Ishikawa (cell line): Measurements from ENCODE around the gene SLAMF8.

ENCODE experiments used
- CEBPB ChIP-seq: IDR thresholded peaks from 2 replicates; pipeline ENCODE4 v1.6.1; 2012
- CREB1 ChIP-seq: IDR thresholded peaks from 2 replicates; pipeline ENCODE4 v1.6.1; 2012; ENCODE audit warnings: low read depth
- EP300 ChIP-seq: IDR thresholded peaks from 2 replicates; pipeline ENCODE4 v1.6.1; 2012; ENCODE audit warnings: borderline replicate concordance
- FOXM1 ChIP-seq: IDR thresholded peaks from 2 replicates; pipeline ENCODE4 v1.6.1; 2012; ENCODE audit warnings: low read depth, borderline replicate concordance
- NFIC ChIP-seq: IDR thresholded peaks from 2 replicates; pipeline ENCODE4 v1.6.1; 2012
- RAD21 ChIP-seq: IDR thresholded peaks from 2 replicates; pipeline ENCODE4 v1.6.1; 2012; ENCODE audit warnings: low read depth
- TAF1 ChIP-seq: IDR thresholded peaks from 2 replicates; pipeline ENCODE4 v1.6.1; 2012; ENCODE audit warnings: low read depth, mild to moderate bottlenecking
- YY1 ChIP-seq: IDR thresholded peaks from 2 replicates; pipeline ENCODE4 v1.6.1; 2012; ENCODE audit warnings: low read depth
- ZBTB7A ChIP-seq: IDR thresholded peaks from 2 replicates; pipeline ENCODE4 v1.6.1; 2012; ENCODE audit warnings: low read depth
- TF ChIP-seq, protein P1 (sequence below): IDR thresholded peaks from 2 replicates; pipeline ENCODE4 v1.6.1; 2012
- TF ChIP-seq, protein P2 (sequence below): IDR thresholded peaks from 2 replicates; pipeline ENCODE4 v1.6.1; 2012
- TF ChIP-seq, protein P3 (sequence below): IDR thresholded peaks from 2 replicates; pipeline ENCODE4 v1.6.1; 2012; ENCODE audit warnings: low read depth, mild to moderate bottlenecking

DNA sequence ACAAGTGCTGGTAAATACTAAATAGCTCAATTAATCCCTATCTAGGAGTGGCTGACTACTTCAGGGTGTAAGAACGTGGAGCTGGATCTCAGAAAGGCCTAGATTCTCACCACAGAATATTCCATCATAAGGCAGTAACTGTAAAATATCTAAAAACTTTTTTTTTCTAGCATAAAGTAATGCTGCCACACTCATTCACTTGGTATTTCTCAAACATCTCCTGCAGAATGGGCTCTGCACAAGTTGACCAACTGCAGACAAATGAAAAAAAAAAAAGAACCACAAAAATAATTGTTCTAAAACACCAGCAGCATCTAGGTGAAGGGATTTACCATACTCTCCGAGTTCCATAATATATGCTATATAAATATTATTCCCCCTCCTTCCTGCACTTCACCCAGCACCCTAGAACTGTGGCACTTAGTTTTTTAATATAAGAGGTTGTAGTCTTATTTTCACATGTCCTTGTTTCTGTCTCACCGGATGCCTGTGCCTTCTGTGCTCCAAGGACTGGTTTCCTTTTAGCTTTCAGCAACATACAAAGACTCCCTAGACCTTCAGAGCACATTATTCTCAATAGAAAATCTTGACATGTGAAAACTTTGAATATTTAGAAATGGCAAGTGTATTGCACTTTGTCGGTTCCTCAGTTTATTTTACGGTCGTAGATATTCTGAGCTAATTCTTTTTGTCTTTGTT, 26.9 kb downstream of the SLAMF8 start:
- no peak for TF ChIP-seq ZBTB7A
- no peak for TF ChIP-seq RAD21
- no peak for TF ChIP-seq CEBPB
- no peak for TF ChIP-seq NFIC
- no peak for TF ChIP-seq TAF1
- TF ChIP-seq, protein P1, sequence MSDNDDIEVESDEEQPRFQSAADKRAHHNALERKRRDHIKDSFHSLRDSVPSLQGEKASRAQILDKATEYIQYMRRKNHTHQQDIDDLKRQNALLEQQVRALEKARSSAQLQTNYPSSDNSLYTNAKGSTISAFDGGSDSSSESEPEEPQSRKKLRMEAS, result no peak
- no peak for TF ChIP-seq FOXM1
- TF ChIP-seq, protein P2, sequence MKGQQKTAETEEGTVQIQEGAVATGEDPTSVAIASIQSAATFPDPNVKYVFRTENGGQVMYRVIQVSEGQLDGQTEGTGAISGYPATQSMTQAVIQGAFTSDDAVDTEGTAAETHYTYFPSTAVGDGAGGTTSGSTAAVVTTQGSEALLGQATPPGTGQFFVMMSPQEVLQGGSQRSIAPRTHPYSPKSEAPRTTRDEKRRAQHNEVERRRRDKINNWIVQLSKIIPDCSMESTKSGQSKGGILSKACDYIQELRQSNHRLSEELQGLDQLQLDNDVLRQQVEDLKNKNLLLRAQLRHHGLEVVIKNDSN, result no peak
- TF ChIP-seq, protein P3, sequence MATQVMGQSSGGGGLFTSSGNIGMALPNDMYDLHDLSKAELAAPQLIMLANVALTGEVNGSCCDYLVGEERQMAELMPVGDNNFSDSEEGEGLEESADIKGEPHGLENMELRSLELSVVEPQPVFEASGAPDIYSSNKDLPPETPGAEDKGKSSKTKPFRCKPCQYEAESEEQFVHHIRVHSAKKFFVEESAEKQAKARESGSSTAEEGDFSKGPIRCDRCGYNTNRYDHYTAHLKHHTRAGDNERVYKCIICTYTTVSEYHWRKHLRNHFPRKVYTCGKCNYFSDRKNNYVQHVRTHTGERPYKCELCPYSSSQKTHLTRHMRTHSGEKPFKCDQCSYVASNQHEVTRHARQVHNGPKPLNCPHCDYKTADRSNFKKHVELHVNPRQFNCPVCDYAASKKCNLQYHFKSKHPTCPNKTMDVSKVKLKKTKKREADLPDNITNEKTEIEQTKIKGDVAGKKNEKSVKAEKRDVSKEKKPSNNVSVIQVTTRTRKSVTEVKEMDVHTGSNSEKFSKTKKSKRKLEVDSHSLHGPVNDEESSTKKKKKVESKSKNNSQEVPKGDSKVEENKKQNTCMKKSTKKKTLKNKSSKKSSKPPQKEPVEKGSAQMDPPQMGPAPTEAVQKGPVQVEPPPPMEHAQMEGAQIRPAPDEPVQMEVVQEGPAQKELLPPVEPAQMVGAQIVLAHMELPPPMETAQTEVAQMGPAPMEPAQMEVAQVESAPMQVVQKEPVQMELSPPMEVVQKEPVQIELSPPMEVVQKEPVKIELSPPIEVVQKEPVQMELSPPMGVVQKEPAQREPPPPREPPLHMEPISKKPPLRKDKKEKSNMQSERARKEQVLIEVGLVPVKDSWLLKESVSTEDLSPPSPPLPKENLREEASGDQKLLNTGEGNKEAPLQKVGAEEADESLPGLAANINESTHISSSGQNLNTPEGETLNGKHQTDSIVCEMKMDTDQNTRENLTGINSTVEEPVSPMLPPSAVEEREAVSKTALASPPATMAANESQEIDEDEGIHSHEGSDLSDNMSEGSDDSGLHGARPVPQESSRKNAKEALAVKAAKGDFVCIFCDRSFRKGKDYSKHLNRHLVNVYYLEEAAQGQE, result no peak
- no peak for TF ChIP-seq EP300
- TF ChIP-seq CREB1, result no peak
- TF ChIP-seq YY1, result no peak
